Activated CD4-positive, CD25-positive, alpha-beta regulatory T cell treated with anti-CD3 and anti-CD28 coated beads, Interleukin-2, amount 50 U/mL, for 24 hours (primary cell): Measurements from ENCODE around the gene VASP.

ENCODE experiments used
- ATAC-seq, 2 donors: fragments of 150-1000 bp; cut with Tn5 transposase; one replicate each; pipeline ENCODE4 v1.10.0; 2021; ENCODE audit warnings: mild to moderate bottlenecking in 1 of 2, moderate library complexity in 1 of 2

The VASP gene

GRCh38 chr19:45473682-45474605 is 33.3 kb upstream of the VASP start:
- no peak for ATAC-seq

GRCh38 chr19:45474606-45475521 is 32.4 kb upstream of the VASP start:
- ATAC-seq = no peak

GRCh38 chr19:45475537-45476291 is 31.6 kb upstream of the VASP start:
- ATAC-seq = no peak

- no peak for ATAC-seq
Measured at GRCh38 chr19:45476304-45476703, 31.0 kb upstream of the VASP start.

GRCh38 chr19:45477186-45477585 is 30.1 kb upstream of the VASP start:
- no peak for ATAC-seq

- ATAC-seq = peak; percentile 36 to 38
Measured at GRCh38 chr19:45477713-45478453, 29.4 kb upstream of the VASP start.

GRCh38 chr19:45478454-45479238 is 28.6 kb upstream of the VASP start:
- ATAC-seq = peak; percentile 77 to 81

- no peak for ATAC-seq
Measured at GRCh38 chr19:45483033-45483432, 24.2 kb upstream of the VASP start.

GRCh38 chr19:45484273-45484945 is 22.9 kb upstream of the VASP start:
- no peak for ATAC-seq

- ATAC-seq = peak; percentile 100
Measured at GRCh38 chr19:45485305-45486077, 21.8 kb upstream of the VASP start.

- ATAC-seq = no peak
Measured at GRCh38 chr19:45488708-45489107, 18.6 kb upstream of the VASP start.

GRCh38 chr19:45489216-45489855 is 17.9 kb upstream of the VASP start:
- no peak for ATAC-seq

GRCh38 chr19:45492137-45492626 is 15.1 kb upstream of the VASP start:
- no peak for ATAC-seq

- no peak for ATAC-seq
Measured at GRCh38 chr19:45492627-45493470, 14.4 kb upstream of the VASP start.

GRCh38 chr19:45494261-45494916 is 12.9 kb upstream of the VASP start:
- ATAC-seq = no peak

GRCh38 chr19:45495178-45495577 is 12.1 kb upstream of the VASP start:
- no peak for ATAC-seq

- peak; percentile 6 to 7 for ATAC-seq
Measured at GRCh38 chr19:45496349-45496953, 10.8 kb upstream of the VASP start.
